PC-9 (cell line): ENCODE results near the gene ALKBH7. TPM values are rescaled to one million over a fixed set of nuclear protein-coding genes. Genes with fewer than 3 reads are reported as not detected.
"Not testable (repeated sequence)": the region's sequence is repeated elsewhere in the genome, so short reads cannot be mapped to it uniquely, and the experiment has no call there.

Source experiments
- BruUV-seq: library from RNA; stranded (reverse); fragments of 400-500 nt; replicated peaks from 2 replicates; lab custom pipeline; 2021; lab: Mats Ljungman, UMichigan
- CTCF ChIA-PET: fragments of 300-600 bp; sonication (Branson Sonifier 250); formaldehyde crosslinking; loops from one replicate; lab custom pipeline; 2022; ENCODE audit warnings: antibody characterized with exemption; lab: Charles Lee
- POLR2A ChIA-PET: fragments of 300-600 bp; sonication (Branson Sonifier 250); formaldehyde crosslinking; loops from one replicate; lab custom pipeline; 2022; ENCODE audit warnings: antibody characterized with exemption; ENCODE audit not compliant: unreplicated experiment; lab: Charles Lee
- DNase-seq, 2 experiments: peaks; one replicate each; pipeline versions ENCODE4 v3.0.0 to v3.0.0-alpha.2; 2015 to 2022; ENCODE audit warnings: mixed read lengths in 1 of 2
- H2AFZ ChIP-seq: fragments of 200-600 bp; sonication (generic); 2 replicates; pipeline ENCODE4 v1.8.1; 2017; ENCODE audit warnings: antibody characterized with exemption
- H3F3A ChIP-seq: fragments of 200-600 bp; sonication (generic); 2 replicates; pipeline ENCODE4 v1.8.1; 2017; ENCODE audit warnings: antibody characterized with exemption, mild to moderate bottlenecking, low read depth; ENCODE audit not compliant: insufficient read depth
- H3K27ac ChIP-seq: fragments of 200-600 bp; sonication (generic); 2 replicates; pipeline ENCODE4 v1.6.1; 2016; ENCODE audit warnings: mixed run types
- H3K27me3 ChIP-seq: fragments of 200-600 bp; sonication (generic); 2 replicates; pipeline ENCODE4 v1.6.1; 2016; ENCODE audit warnings: low read depth, mixed run types; ENCODE audit not compliant: insufficient read depth
- H3K36me3 ChIP-seq: fragments of 200-600 bp; sonication (generic); 2 replicates; pipeline ENCODE4 v1.6.1; 2016; ENCODE audit warnings: low read depth, mixed run types
- H3K4me1 ChIP-seq: fragments of 200-600 bp; sonication (generic); replicated peaks from 2 replicates; pipeline ENCODE4 v1.6.1; 2016; ENCODE audit warnings: mixed run types; ENCODE audit not compliant: insufficient read depth
- H3K4me2 ChIP-seq: fragments of 200-600 bp; sonication (generic); 2 replicates; pipeline ENCODE4 v1.6.1; 2017; ENCODE audit warnings: mixed run types
- H3K4me3 ChIP-seq: fragments of 200-600 bp; sonication (generic); 2 replicates; pipeline ENCODE4 v1.6.1; 2016; ENCODE audit warnings: mixed run types
- H3K79me2 ChIP-seq: fragments of 200-600 bp; sonication (generic); 2 replicates; pipeline ENCODE4 v1.6.1; 2017; ENCODE audit warnings: low read depth, mixed run types
- H3K9me2 ChIP-seq: fragments of 200-600 bp; sonication (generic); 2 replicates; pipeline ENCODE4 v1.8.1; 2017; ENCODE audit warnings: mild to moderate bottlenecking; ENCODE audit not compliant: insufficient read depth
- H3K9me3 ChIP-seq: fragments of 200-600 bp; sonication (generic); 2 replicates; pipeline ENCODE4 v1.8.1; 2016; ENCODE audit warnings: low read depth; ENCODE audit not compliant: insufficient read depth
- H4K20me1 ChIP-seq: fragments of 200-600 bp; sonication (generic); 2 replicates; pipeline ENCODE4 v1.8.1; 2017; ENCODE audit not compliant: insufficient read depth
- CTCF ChIP-seq: fragments of 200-600 bp; sonication (generic); conservative IDR thresholded peaks from 2 replicates; pipeline ENCODE4 v1.6.1; 2017; ENCODE audit warnings: mixed run types, antibody characterized with exemption, mild to moderate bottlenecking, moderate library complexity
- EZH2 ChIP-seq: fragments of 200-600 bp; sonication (generic); IDR thresholded peaks from 2 replicates; pipeline ENCODE4 v1.8.0; 2017; ENCODE audit warnings: antibody characterized with exemption, low read depth
- intact Hi-C: fragments of 100-400 bp; cut with micrococcal nuclease; formaldehyde crosslinking; loops from one replicate; pipeline ENCODE4 v1.10.0; 2022; ENCODE audit not compliant: unreplicated experiment
- total RNA-seq: library from RNA; stranded (reverse); gene quantifications from 2 replicates; pipeline ENCODE4 v1.2.3, GENCODE V29; 2021

Gene ALKBH7
- total RNA-seq, 1 experiment from 2014 or later = 53.6 TPM

- peak overlapping the region; percentile 65; the same call in 1 of the 2 replicates for H3K27ac ChIP-seq
- H3K4me3 ChIP-seq = peak overlapping the region; percentile 94
- peaks cover 5% of the 10 kb centered on the region for H3K4me1 ChIP-seq
- TF ChIP-seq EZH2 (no peak), CTCF (no peak)
- H3K27me3 ChIP-seq = no peaks in the 10 kb centered on the region
- H3K4me2 ChIP-seq = peak overlapping the region; percentile 87
- no peaks in the 10 kb centered on the region for H4K20me1 ChIP-seq
- no peaks in the 10 kb centered on the region for H3K36me3 ChIP-seq
- no peaks in the 10 kb centered on the region for H3K9me3 ChIP-seq
- POLR2A ChIA-PET = interaction anchor here (0.6 kb wide), 1 partner anchor 31 kb away, joined by 4 read pairs; no protein-coding TSS in a partner anchor
- peak overlapping the region; percentile 99 for H2AFZ ChIP-seq
- 0 out of 2 replicates have a peak, but pooled peaks cover 3% of the 10 kb centered on the region for H3F3A ChIP-seq
- no peaks in the 10 kb centered on the region for H3K9me2 ChIP-seq
- intact Hi-C loops = loop anchor here (1.0 kb wide), 2 partner anchors 21 to 31 kb away; no protein-coding TSS in a partner anchor
- DNase-seq = no peak
- BruUV-seq = no TSS peak
- H3K79me2 ChIP-seq = peaks cover 15% of the 10 kb centered on the region
- CTCF ChIA-PET = no interaction called here
These were observed 21.4 kb downstream of the ALKBH7 start for GRCh38 chr19:6393983-6394412.

GRCh38 chr19:6394831-6395230 lies 22.2 kb downstream of the ALKBH7 start:
- Histone ChIP-seq H3K27ac (no peak overlapping the region), H3K79me2 (peaks cover 15% of the 10 kb centered on the region), H3K36me3 (no peaks in the 10 kb centered on the region), H4K20me1 (no peaks in the 10 kb centered on the region), H3K4me3 (no peak overlapping the region), H3K9me2 (no peaks in the 10 kb centered on the region), H3K27me3 (no peaks in the 10 kb centered on the region), H3K9me3 (no peaks in the 10 kb centered on the region), H2AFZ (no peak overlapping the region), H3K4me1 (peaks cover 5% of the 10 kb centered on the region), H3K4me2 (no peak overlapping the region), H3F3A (0 out of 2 replicates have a peak, but pooled peaks cover 3% of the 10 kb centered on the region)
- ChIA-PET CTCF (no interaction called here), POLR2A (no interaction called here)
- DNase-seq = no peak
- no TSS peak for BruUV-seq
- no peak for TF ChIP-seq CTCF
- TF ChIP-seq EZH2 = no peak
- intact Hi-C loops = no loop called here

GRCh38 chr19:6396305-6396704 lies 23.7 kb downstream of the ALKBH7 start:
- CTCF ChIA-PET = no interaction called here
- BruUV-seq = no TSS peak

GRCh38 chr19:6400062-6400944 lies 27.7 kb downstream of the ALKBH7 start:
- intact Hi-C loops, CTCF ChIA-PET: not testable (repeated sequence)
- POLR2A ChIA-PET = interaction anchor here (0.6 kb wide), 1 partner anchor 28 kb away, joined by 3 read pairs; the partner anchor contains the start of gene ALKBH7

More at GRCh38 chr19:6396305-6396704, 23.7 kb downstream of the ALKBH7 start:
- Histone ChIP-seq H4K20me1 (no peaks in the 10 kb centered on the region), H3K36me3 (no peaks in the 10 kb centered on the region), H3K27ac (no peak overlapping the region), H3K27me3 (no peaks in the 10 kb centered on the region), H3K9me3 (no peaks in the 10 kb centered on the region), H3K9me2 (no peaks in the 10 kb centered on the region), H3K4me3 (no peak overlapping the region), H3F3A (0 out of 2 replicates have a peak, but pooled peaks cover 3% of the 10 kb centered on the region), H3K79me2 (peaks cover 15% of the 10 kb centered on the region), H3K4me2 (no peak overlapping the region), H2AFZ (no peak overlapping the region), H3K4me1 (peaks cover 5% of the 10 kb centered on the region)
- TF ChIP-seq EZH2 (no peak), CTCF (no peak)
- POLR2A ChIA-PET = no interaction called here
- DNase-seq = no peak
- intact Hi-C loops = no loop called here

More at GRCh38 chr19:6400062-6400944, 27.7 kb downstream of the ALKBH7 start:
- BruUV-seq, H3K9me2 ChIP-seq, H3F3A ChIP-seq, H3K27ac ChIP-seq, H3K4me3 ChIP-seq, H3K79me2 ChIP-seq, H3K4me1 ChIP-seq, H3K4me2 ChIP-seq, H4K20me1 ChIP-seq, H3K27me3 ChIP-seq, H3K9me3 ChIP-seq, H3K36me3 ChIP-seq, DNase-seq, H2AFZ ChIP-seq: not testable (repeated sequence)
